A673 (cell line): ENCODE data around the gene CASKIN2. TPM values are rescaled to one million over a fixed set of nuclear protein-coding genes. Genes with fewer than 3 reads are reported as not detected.

Experiments
- BruUV-seq: library from RNA; stranded (reverse); fragments of 400-500 nt; replicated peaks from 2 replicates; lab custom pipeline; 2021; lab: Mats Ljungman, UMichigan
- CTCF ChIA-PET: fragments of 300-600 bp; sonication (Branson Sonifier 250); formaldehyde crosslinking; loops from one replicate; lab custom pipeline; 2022; ENCODE audit warnings: antibody characterized with exemption; lab: Charles Lee
- POLR2A ChIA-PET: fragments of 300-600 bp; sonication (Branson Sonifier 250); formaldehyde crosslinking; loops from one replicate; lab custom pipeline; 2022; ENCODE audit warnings: antibody characterized with exemption; ENCODE audit not compliant: low non-redundant PET; lab: Charles Lee
- DNase-seq: peaks from one replicate; pipeline ENCODE4 v3.0.0-alpha.2; 2015; ENCODE audit warnings: low spot score
- H3K27ac ChIP-seq: fragments of 200-600 bp; sonication (generic); 2 replicates; pipeline ENCODE4 v1.5.1; 2016; ENCODE audit warnings: mixed run types, low read depth, mild to moderate bottlenecking, mixed read lengths, antibody characterized with exemption, low read length; ENCODE audit not compliant: poor library complexity, severe bottlenecking
- H3K27me3 ChIP-seq: fragments of 200-600 bp; sonication (generic); replicated peaks from 2 replicates; pipeline ENCODE4 v1.6.1; 2017; ENCODE audit warnings: mixed run types, low read depth, mild to moderate bottlenecking, mixed read lengths, antibody characterized with exemption, low read length; ENCODE audit not compliant: insufficient read depth, poor library complexity
- H3K36me3 ChIP-seq: fragments of 200-600 bp; sonication (generic); 2 replicates; pipeline ENCODE4 v1.6.1; 2016; ENCODE audit warnings: mixed run types, mild to moderate bottlenecking, mixed read lengths, antibody characterized with exemption, low read length; ENCODE audit not compliant: insufficient read depth, poor library complexity, severe bottlenecking
- H3K4me1 ChIP-seq: fragments of 200-600 bp; sonication (generic); 2 replicates; pipeline ENCODE4 v1.6.1; 2017; ENCODE audit warnings: mixed run types, mild to moderate bottlenecking, mixed read lengths, antibody characterized with exemption, low read length; ENCODE audit not compliant: insufficient read depth, poor library complexity, severe bottlenecking
- H3K4me3 ChIP-seq: fragments of 200-600 bp; sonication (generic); 2 replicates; pipeline ENCODE4 v1.5.1; 2016; ENCODE audit warnings: low read depth, mixed run types, mild to moderate bottlenecking, mixed read lengths, low read length; ENCODE audit not compliant: poor library complexity, severe bottlenecking
- H3K9me3 ChIP-seq: fragments of 200-600 bp; sonication (generic); 2 replicates; pipeline ENCODE4 v1.6.1; 2016; ENCODE audit warnings: mixed run types, low read depth, mild to moderate bottlenecking, mixed read lengths, antibody characterized with exemption, low read length; ENCODE audit not compliant: poor library complexity, severe bottlenecking
- EZH2 ChIP-seq: fragments of 200-600 bp; sonication (generic); IDR thresholded peaks from 2 replicates; pipeline ENCODE4 v1.6.1; 2017; ENCODE audit warnings: borderline replicate concordance, low read depth, mild to moderate bottlenecking, mixed read lengths, antibody characterized with exemption, low read length; ENCODE audit not compliant: poor library complexity, severe bottlenecking
- intact Hi-C: fragments of 100-400 bp; cut with micrococcal nuclease; formaldehyde crosslinking; loops from one replicate; pipeline ENCODE4 v1.10.0; 2022; ENCODE audit not compliant: unreplicated experiment
- total RNA-seq: library from RNA; stranded (reverse); gene quantifications from 2 replicates; pipeline ENCODE4 v1.2.3, GENCODE V29; 2021
- TF ChIP-seq, protein P1 (sequence below): fragments of 300-800, 200-600 bp; sonication (generic); conservative IDR thresholded peaks from 2 replicates; pipeline ENCODE4 v1.5.1; 2017; ENCODE audit warnings: low read depth, mild to moderate bottlenecking, antibody characterized with exemption, low read length, moderate library complexity, mixed read lengths

The CASKIN2 gene
- total RNA-seq, 1 experiment from 2014 or later: 32.6 TPM

DNA sequence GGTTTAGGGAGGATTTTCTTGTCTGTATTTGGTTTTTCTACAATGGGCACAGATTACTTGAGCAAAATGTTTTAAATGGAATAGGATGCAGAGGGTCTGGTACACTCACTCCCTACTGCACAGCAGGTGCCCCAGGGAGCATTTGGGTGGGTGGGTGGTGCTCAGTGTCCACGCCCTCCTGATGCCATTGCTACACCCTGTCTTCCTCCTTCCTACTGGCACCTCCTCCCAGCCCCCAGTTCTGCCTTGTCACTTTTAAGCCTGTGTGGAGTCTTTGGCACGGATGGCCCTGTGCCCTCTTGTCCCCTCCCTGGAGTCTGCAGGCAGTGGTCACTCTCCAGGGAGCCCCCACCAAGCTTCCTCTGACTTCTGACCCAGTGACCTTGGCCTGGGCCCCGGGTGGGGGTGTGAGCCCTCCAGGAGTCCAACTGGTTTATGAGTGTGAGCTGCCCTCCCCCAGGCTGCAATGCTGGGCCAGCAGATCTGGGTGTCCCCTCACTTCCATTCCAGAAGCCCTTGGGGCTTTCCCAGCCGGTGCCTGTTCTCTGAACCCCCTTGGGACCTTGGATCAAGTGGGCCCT, 25.7 kb upstream of the CASKIN2 start:
- no peaks in the 10 kb centered on the region for H3K27me3 ChIP-seq
- H3K36me3 ChIP-seq: no peaks in the 10 kb centered on the region
- ChIA-PET CTCF (no interaction called here), POLR2A (no interaction called here)
- H3K9me3 ChIP-seq: no peaks in the 10 kb centered on the region
- intact Hi-C loops: no loop called here
- H3K4me1 ChIP-seq: no peaks in the 10 kb centered on the region
- DNase-seq: no peak
- no peak overlapping the region for H3K27ac ChIP-seq
- H3K4me3 ChIP-seq: no peak overlapping the region
- no TSS peak for BruUV-seq
- TF ChIP-seq, protein P1, sequence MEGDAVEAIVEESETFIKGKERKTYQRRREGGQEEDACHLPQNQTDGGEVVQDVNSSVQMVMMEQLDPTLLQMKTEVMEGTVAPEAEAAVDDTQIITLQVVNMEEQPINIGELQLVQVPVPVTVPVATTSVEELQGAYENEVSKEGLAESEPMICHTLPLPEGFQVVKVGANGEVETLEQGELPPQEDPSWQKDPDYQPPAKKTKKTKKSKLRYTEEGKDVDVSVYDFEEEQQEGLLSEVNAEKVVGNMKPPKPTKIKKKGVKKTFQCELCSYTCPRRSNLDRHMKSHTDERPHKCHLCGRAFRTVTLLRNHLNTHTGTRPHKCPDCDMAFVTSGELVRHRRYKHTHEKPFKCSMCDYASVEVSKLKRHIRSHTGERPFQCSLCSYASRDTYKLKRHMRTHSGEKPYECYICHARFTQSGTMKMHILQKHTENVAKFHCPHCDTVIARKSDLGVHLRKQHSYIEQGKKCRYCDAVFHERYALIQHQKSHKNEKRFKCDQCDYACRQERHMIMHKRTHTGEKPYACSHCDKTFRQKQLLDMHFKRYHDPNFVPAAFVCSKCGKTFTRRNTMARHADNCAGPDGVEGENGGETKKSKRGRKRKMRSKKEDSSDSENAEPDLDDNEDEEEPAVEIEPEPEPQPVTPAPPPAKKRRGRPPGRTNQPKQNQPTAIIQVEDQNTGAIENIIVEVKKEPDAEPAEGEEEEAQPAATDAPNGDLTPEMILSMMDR: no peak
- TF ChIP-seq EZH2: no peak

GRCh38 chr17:75539967-75540729, 24.8 kb upstream of the CASKIN2 start:
- POLR2A ChIA-PET: no interaction called here
- intact Hi-C loops: no loop called here
- TF ChIP-seq EZH2: no peak
- TF ChIP-seq, protein P1: no peak

DNA sequence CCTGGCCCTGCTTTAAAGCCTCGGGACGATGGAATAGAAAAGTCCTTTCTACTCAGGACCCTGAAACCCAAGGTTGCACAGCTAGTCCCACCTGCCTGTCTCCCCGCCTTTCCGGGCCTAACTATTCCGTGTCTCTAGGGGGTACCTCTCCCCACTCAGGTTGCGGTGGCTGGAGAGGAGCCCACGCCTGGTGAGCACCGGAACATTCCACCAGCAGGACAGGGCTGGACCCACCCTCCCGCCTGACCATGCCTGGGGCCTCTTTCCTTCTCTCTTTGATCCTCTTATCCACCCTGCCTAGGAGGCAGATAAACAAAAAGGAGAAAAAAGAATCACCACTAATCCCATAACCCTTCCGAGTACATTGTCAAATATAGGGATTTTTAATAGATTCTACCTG, 21.0 kb upstream of the CASKIN2 start:
- Histone ChIP-seq H3K27ac (no peak overlapping the region), H3K27me3 (no peaks in the 10 kb centered on the region), H3K9me3 (no peaks in the 10 kb centered on the region), H3K4me3 (no peak overlapping the region), H3K36me3 (no peaks in the 10 kb centered on the region), H3K4me1 (no peaks in the 10 kb centered on the region)
- no peak for TF ChIP-seq EZH2
- TF ChIP-seq, protein P1: no peak
- no peak for DNase-seq
- intact Hi-C loops: no loop called here
- ChIA-PET POLR2A (no interaction called here), CTCF (no interaction called here)
- BruUV-seq: no TSS peak

More at GRCh38 chr17:75539967-75540729, 24.8 kb upstream of the CASKIN2 start:
- BruUV-seq: no TSS peak
- Histone ChIP-seq H3K4me1 (no peaks in the 10 kb centered on the region), H3K36me3 (no peaks in the 10 kb centered on the region), H3K27ac (no peak overlapping the region), H3K9me3 (no peaks in the 10 kb centered on the region), H3K27me3 (no peaks in the 10 kb centered on the region), H3K4me3 (no peak overlapping the region)
- DNase-seq: no peak
- CTCF ChIA-PET: no interaction called here
